H1 (cell line): ENCODE data around the gene GAREM2. TPM values are rescaled to one million over a fixed set of nuclear protein-coding genes. Genes with fewer than 3 reads are reported as not detected.

Source experiments
- BRCA1 ChIP-seq: IDR thresholded peaks from 2 replicates; pipeline ENCODE4 v1.6.1; 2012; ENCODE audit warnings: low read depth, low read length, improper control_type of control experiment
- CTBP2 ChIP-seq: IDR thresholded peaks from 2 replicates; pipeline ENCODE4 v1.7.0; 2011; ENCODE audit warnings: borderline replicate concordance, mild to moderate bottlenecking, moderate library complexity, mixed read lengths, low read length; ENCODE audit not compliant: insufficient read depth, insufficient read length
- CTCF ChIP-seq, 3 experiments: IDR thresholded peaks; 1 replicate in 2 of 3; 2 replicates in 1 of 3; pipeline versions ENCODE4 v1.5.1 to v1.6.1; 2011; ENCODE audit warnings: low read length in 3 of 3, mild to moderate bottlenecking in 3 of 3, inconsistent platforms in 2 of 3, low read depth in 1 of 3, moderate library complexity in 1 of 3; ENCODE audit not compliant: insufficient read depth in 1 of 3; ENCODE audit errors: control extremely low read depth in 1 of 3
- E2F6 ChIP-seq: IDR thresholded peaks from 2 replicates; pipeline ENCODE4 v1.6.1; 2012; ENCODE audit warnings: inconsistent platforms
- HDAC6 ChIP-seq: IDR thresholded peaks from one replicate; pipeline ENCODE4 v1.7.1; 2012; ENCODE audit warnings: low read depth, mild to moderate bottlenecking, inconsistent platforms, low read length, moderate library complexity
- NRF1 ChIP-seq: IDR thresholded peaks from 2 replicates; pipeline ENCODE4 v1.6.1; 2011; ENCODE audit warnings: mild to moderate bottlenecking, low read depth, low read length, improper control_type of control experiment
- PHF8 ChIP-seq: fragments of 200-600 bp; sonication (generic); conservative IDR thresholded peaks from 2 replicates; pipeline ENCODE4 v1.7.1; 2012; ENCODE audit warnings: low read depth, mild to moderate bottlenecking, inconsistent platforms, low read length, moderate library complexity
- SAP30 ChIP-seq: fragments of 300-600 bp; sonication (generic); IDR thresholded peaks from 2 replicates; pipeline ENCODE4 v1.7.1; 2012; ENCODE audit warnings: low read length, moderate library complexity, mild to moderate bottlenecking, inconsistent platforms; ENCODE audit not compliant: insufficient read depth, insufficient replicate concordance
- SP2 ChIP-seq: IDR thresholded peaks from 2 replicates; pipeline ENCODE4 v1.6.1; 2012; ENCODE audit warnings: mild to moderate bottlenecking, low read length, inconsistent platforms
- SUZ12 ChIP-seq: fragments of 200-600 bp; sonication (generic); IDR thresholded peaks from 2 replicates; pipeline ENCODE4 v1.6.1; 2012; ENCODE audit warnings: mild to moderate bottlenecking, inconsistent platforms, low read length, moderate library complexity, mixed read lengths
- TAF1 ChIP-seq: IDR thresholded peaks from 2 replicates; pipeline ENCODE4 v1.6.1; 2011; ENCODE audit warnings: mild to moderate bottlenecking, low read depth, low read length
- YY1 ChIP-seq: IDR thresholded peaks from 2 replicates; pipeline ENCODE4 v1.6.1; 2011; ENCODE audit warnings: low read depth, mild to moderate bottlenecking, low read length
- polyA plus RNA-seq, 7 experiments: library from polyadenylated mRNA; depleted of rRNA in 3 of 7; stranded (reverse) in 5 of 7; unstranded in 2 of 7; fragments of >200 nt in 5 of 7; fragments of 200-250 nt in 2 of 7; gene quantifications; 1 replicate in 5 of 7; 2 replicates in 1 of 7; 4 replicates in 1 of 7; pipeline versions ENCODE4 v1.2.1 to v1.2.3, GENCODE V29; 2011 to 2013; ENCODE audit warnings: missing spikeins in 2 of 7, mixed read lengths in 2 of 7
- total RNA-seq: library from RNA; stranded (reverse); fragmentation: NEBNext Ultra II Directional; extraction: Animal tissue kit (Norgen Biotek cat#: 25700); gene quantifications from 2 replicates; pipeline ENCODE4 v1.2.1, GENCODE V29; 2021
- TF ChIP-seq, protein P1 (sequence below): IDR thresholded peaks from 2 replicates; pipeline ENCODE4 v1.6.1; 2011; ENCODE audit warnings: low read length, improper control_type of control experiment
- TF ChIP-seq, protein P2 (sequence below): IDR thresholded peaks from 2 replicates; pipeline ENCODE4 v1.6.1; 2012; ENCODE audit warnings: inconsistent platforms

GAREM2 gene
- total and polyA plus RNA-seq, 2 of the 8 experiments (the other 6 are each of a cell fraction or from before 2014, with no cell fraction given): 19.9 TPM

- TF ChIP-seq SAP30: no peak
- TF ChIP-seq, protein P1, sequence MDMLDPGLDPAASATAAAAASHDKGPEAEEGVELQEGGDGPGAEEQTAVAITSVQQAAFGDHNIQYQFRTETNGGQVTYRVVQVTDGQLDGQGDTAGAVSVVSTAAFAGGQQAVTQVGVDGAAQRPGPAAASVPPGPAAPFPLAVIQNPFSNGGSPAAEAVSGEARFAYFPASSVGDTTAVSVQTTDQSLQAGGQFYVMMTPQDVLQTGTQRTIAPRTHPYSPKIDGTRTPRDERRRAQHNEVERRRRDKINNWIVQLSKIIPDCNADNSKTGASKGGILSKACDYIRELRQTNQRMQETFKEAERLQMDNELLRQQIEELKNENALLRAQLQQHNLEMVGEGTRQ: no peak
- TF ChIP-seq, protein P2, sequence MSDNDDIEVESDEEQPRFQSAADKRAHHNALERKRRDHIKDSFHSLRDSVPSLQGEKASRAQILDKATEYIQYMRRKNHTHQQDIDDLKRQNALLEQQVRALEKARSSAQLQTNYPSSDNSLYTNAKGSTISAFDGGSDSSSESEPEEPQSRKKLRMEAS: 0 out of 2 replicates have a peak, but pooled peaks have one; percentile 32
- no peak for TF ChIP-seq CTBP2
- TF ChIP-seq YY1: no peak
- TF ChIP-seq BRCA1: no peak
- no peak for TF ChIP-seq SP2
- TF ChIP-seq TAF1: no peak
- TF ChIP-seq E2F6: peak; percentile 78
- no peak for TF ChIP-seq SUZ12
- peak in 2 of 3 experiments; percentile 7 to 30; a peak in 2 of 4 replicates for TF ChIP-seq CTCF (IDR thresholded peaks at IDR 0.05; ENCODE audit: control extremely low read depth in 1 of 3, insufficient read depth in 1 of 3, low read depth in 1 of 3, low read length in 3 of 3)
- no peak for TF ChIP-seq HDAC6
- no peak for TF ChIP-seq PHF8
- TF ChIP-seq NRF1: no peak
These were observed 18.6 kb downstream of the GAREM2 start (continued) for GRCh38 chr2:26191316-26192159.
